NB4 (cell line): ENCODE data around the gene CCDC134.
A peak's percentile ranks its signal among the peaks of the same experiment; 100 is the strongest.

Experiments
- DNase-seq: peaks from one replicate; pipeline ENCODE4 v3.0.0; 2010; ENCODE audit warnings: low read depth
- H3K4me3 ChIP-seq: one replicate; pipeline ENCODE4 v1.5.1; 2011; ENCODE audit warnings: mild to moderate bottlenecking, low read depth, low read length, moderate library complexity
- CTCF ChIP-seq: IDR thresholded peaks from one replicate; pipeline ENCODE4 v1.5.1; 2012; ENCODE audit warnings: low read depth, low read length
- MAX ChIP-seq: IDR thresholded peaks from 2 replicates; pipeline ENCODE4 v1.6.1; 2011; ENCODE audit warnings: low read depth, low read length
- MYC ChIP-seq: IDR thresholded peaks from 2 replicates; pipeline ENCODE4 v1.6.1; 2011; ENCODE audit warnings: low read depth, low read length
- POLR2A ChIP-seq: IDR thresholded peaks from 2 replicates; pipeline ENCODE4 v1.6.1; 2011; ENCODE audit warnings: mild to moderate bottlenecking; ENCODE audit not compliant: insufficient read length; ENCODE audit errors: extremely low read depth

The CCDC134 gene

GRCh38 chr22:41830174-41830573 lies 29.7 kb downstream of the CCDC134 start:
- no peak for TF ChIP-seq CTCF
- no peak for TF ChIP-seq MYC
- TF ChIP-seq MAX = no peak
- TF ChIP-seq POLR2A = no peak
- peak; percentile 28 for DNase-seq
- no peak overlapping the region for H3K4me3 ChIP-seq

GRCh38 chr22:41831383-41831782 lies 30.9 kb downstream of the CCDC134 start:
- no peak overlapping the region for H3K4me3 ChIP-seq
- no peak for TF ChIP-seq POLR2A
- no peak for TF ChIP-seq MAX
- no peak for TF ChIP-seq CTCF
- no peak for TF ChIP-seq MYC
- DNase-seq = peak; percentile 59

- peak; percentile 20 for DNase-seq
- TF ChIP-seq POLR2A (no peak), MYC (no peak), CTCF (no peak), MAX (no peak)
- peak overlapping the region; percentile 64 for H3K4me3 ChIP-seq
Observed at GRCh38 chr22:41831828-41832552, 31.5 kb downstream of the CCDC134 start.

- TF ChIP-seq CTCF = no peak
- peak; percentile 42 for TF ChIP-seq POLR2A
- peak within 1 kb of the TSS; percentile 92 for H3K4me3 ChIP-seq
- peak; percentile 100 for DNase-seq
Observed at GRCh38 chr22:41832553-41833368, 32.3 kb downstream of the CCDC134 start, which contains the start of gene SREBF2. TSS of gene SREBF2 (plus strand) at chr22:41833105. CDS start at chr22:41833271, 166 bp downstream.

- H3K4me3 ChIP-seq = peak overlapping the region; percentile 92
- TF ChIP-seq POLR2A = no peak
- TF ChIP-seq MAX = no peak
- TF ChIP-seq CTCF = no peak
- TF ChIP-seq MYC = no peak; the same call in 1 of the 2 replicates
- peak; percentile 61 for DNase-seq
Observed at GRCh38 chr22:41833369-41834004, 33.0 kb downstream of the CCDC134 start.
